ENCODE data around the gene CDC26. TPM values are rescaled to one million over a fixed set of nuclear protein-coding genes. Genes with fewer than 3 reads are reported as not detected.

Gene CDC26
- total and polyA plus RNA-seq, 10 of the 15 experiments (the other 5 are each of a cell fraction or from before 2014, with no cell fraction given): 28.2 to 156 (median 61.5) TPM

- TF ChIP-seq ZNF207 (IDR thresholded peaks at IDR 0.05; ENCODE audit: borderline replicate concordance) (no peak), NFXL1 (IDR thresholded peaks at IDR 0.05; ENCODE audit: borderline replicate concordance) (no peak), FOS (IDR thresholded peaks at IDR 0.05; ENCODE audit: borderline replicate concordance, extremely low read depth, insufficient read length) (no peak), ZZZ3 (IDR thresholded peaks at IDR 0.05; ENCODE audit: control insufficient read depth, insufficient read length, low read depth) (no peak), PKNOX1 (IDR thresholded peaks at IDR 0.05) (no peak), MEF2A (IDR thresholded peaks at IDR 0.05; ENCODE audit: insufficient read depth, low read depth, low read length) (no peak), SKIL (IDR thresholded peaks at IDR 0.05; ENCODE audit: low read depth, poor library complexity, severe bottlenecking) (no peak), DPF2 (IDR thresholded peaks at IDR 0.05) (no peak)
- TF ChIP-seq, protein P1, sequence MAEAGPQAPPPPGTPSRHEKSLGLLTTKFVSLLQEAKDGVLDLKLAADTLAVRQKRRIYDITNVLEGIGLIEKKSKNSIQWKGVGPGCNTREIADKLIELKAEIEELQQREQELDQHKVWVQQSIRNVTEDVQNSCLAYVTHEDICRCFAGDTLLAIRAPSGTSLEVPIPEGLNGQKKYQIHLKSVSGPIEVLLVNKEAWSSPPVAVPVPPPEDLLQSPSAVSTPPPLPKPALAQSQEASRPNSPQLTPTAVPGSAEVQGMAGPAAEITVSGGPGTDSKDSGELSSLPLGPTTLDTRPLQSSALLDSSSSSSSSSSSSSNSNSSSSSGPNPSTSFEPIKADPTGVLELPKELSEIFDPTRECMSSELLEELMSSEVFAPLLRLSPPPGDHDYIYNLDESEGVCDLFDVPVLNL (IDR thresholded peaks at IDR 0.05; ENCODE audit: low read depth, low read length): no peak
Measured at GRCh38 chr9:113257863-113258262, 17.5 kb downstream of the CDC26 start (continued).

Measured in GM12878 (cell line).